IPS-15b (cell line): ENCODE data around the gene PPP2R5D.
A peak's percentile ranks its signal among the peaks of the same experiment; 100 is the strongest.

Experiments used
- H3K27me3 ChIP-seq: one replicate; pipeline ENCODE4 v1.6.1; 2013; ENCODE audit warnings: low read length; ENCODE audit not compliant: control insufficient read depth, insufficient read depth
- H3K36me3 ChIP-seq: one replicate; pipeline ENCODE4 v1.6.1; 2013; ENCODE audit warnings: low read length; ENCODE audit not compliant: control insufficient read depth, insufficient read depth
- H3K4me1 ChIP-seq: one replicate; pipeline ENCODE4 v1.6.1; 2013; ENCODE audit warnings: mild to moderate bottlenecking, low read length; ENCODE audit not compliant: control insufficient read depth, insufficient read depth
- H3K4me3 ChIP-seq: one replicate; pipeline ENCODE4 v1.5.1; 2013; ENCODE audit warnings: low read depth, low read length
- H3K9ac ChIP-seq: one replicate; pipeline ENCODE4 v1.6.1; 2013; ENCODE audit warnings: low read depth, mild to moderate bottlenecking, low read length
- H3K9me3 ChIP-seq: one replicate; pipeline ENCODE4 v1.6.1; 2013; ENCODE audit warnings: mild to moderate bottlenecking, low read length; ENCODE audit not compliant: control insufficient read depth, insufficient read depth

PPP2R5D gene

DNA sequence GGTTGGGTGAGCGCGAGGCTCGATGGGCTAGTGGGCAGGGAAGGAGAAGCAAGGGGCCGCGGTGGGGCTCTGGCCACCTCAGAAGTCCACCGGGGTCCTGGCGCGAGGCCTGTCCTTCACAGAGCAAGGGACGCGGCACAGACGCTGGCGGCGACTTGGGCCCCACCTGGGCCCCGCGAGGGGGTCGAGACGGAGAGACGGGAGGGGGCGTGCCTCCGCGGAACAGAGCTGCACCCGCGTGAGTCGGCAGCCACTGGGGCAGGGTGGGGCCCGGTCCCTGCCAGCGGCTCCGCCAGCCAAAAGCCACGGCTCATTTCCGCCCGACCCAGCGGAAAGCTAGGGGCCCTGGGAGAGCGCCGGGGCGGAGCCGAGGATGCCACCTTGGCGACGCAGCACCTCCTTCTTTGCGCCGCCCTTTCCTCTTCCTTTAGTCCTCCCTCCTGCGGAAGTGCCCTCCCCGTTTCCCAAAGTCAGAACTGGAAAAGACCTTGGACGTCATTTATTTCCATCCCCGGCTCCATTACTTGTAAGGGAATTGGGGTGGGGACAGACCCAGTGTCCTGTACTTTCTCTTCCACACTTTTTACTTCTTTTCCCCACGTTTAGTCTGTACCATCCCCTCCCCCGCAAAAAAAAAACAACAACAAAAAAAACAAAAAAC, 69.3 kb downstream of the PPP2R5D start, which contains the start of gene CUL7:
TSS of gene CUL7 (minus strand) at position 307 of the 661 bp plus-strand sequence. CDS start 1,063 bp downstream, outside the sequence.
- Histone ChIP-seq H3K9me3 (no peaks in the 10 kb centered on the region), H3K4me3 (peak within 1 kb of the TSS; percentile 86), H3K27me3 (no peaks in the 10 kb centered on the region), H3K9ac (peak within 1 kb of the TSS; percentile 97), H3K36me3 (peaks cover 12% of the 10 kb centered on the region), H3K4me1 (peaks cover 8% of the 10 kb centered on the region)

GRCh38 chr6:43054206-43054943, 70.0 kb downstream of the PPP2R5D start:
- no peaks in the 10 kb centered on the region for H3K27me3 ChIP-seq
- H3K4me3 ChIP-seq: peak overlapping the region; percentile 86
- no peak overlapping the region for H3K9ac ChIP-seq
- peaks cover 8% of the 10 kb centered on the region for H3K4me1 ChIP-seq
- peaks cover 8% of the 10 kb centered on the region for H3K36me3 ChIP-seq
- H3K9me3 ChIP-seq: no peaks in the 10 kb centered on the region

DNA sequence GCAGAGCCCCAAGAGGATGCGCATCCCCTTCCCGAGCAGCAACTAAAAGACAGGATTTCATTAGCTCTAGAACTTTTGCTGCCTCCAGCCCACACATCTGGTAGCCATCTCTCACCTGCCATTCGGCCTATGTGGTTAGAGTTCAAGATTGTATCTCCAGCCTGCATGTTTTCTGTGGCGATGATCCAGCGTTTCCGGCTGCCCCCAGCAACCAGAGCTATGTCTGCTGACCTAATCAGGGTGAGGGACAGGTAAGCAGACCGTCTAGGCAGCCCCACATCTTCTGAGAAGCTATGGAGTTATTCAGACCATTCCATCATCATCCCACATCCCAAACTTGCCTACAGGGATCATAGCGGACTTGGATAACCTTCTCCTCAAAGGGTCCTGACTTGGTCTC, 71.6 kb downstream of the PPP2R5D start:
- peaks cover 2% of the 10 kb centered on the region for H3K36me3 ChIP-seq
- no peak overlapping the region for H3K4me3 ChIP-seq
- peaks cover 8% of the 10 kb centered on the region for H3K4me1 ChIP-seq
- H3K27me3 ChIP-seq: no peaks in the 10 kb centered on the region
- no peak overlapping the region for H3K9ac ChIP-seq
- H3K9me3 ChIP-seq: no peaks in the 10 kb centered on the region

GRCh38 chr6:43058531-43058930, 74.2 kb downstream of the PPP2R5D start:
- Histone ChIP-seq H3K9ac (peak overlapping the region; percentile 74), H3K36me3 (no peaks in the 10 kb centered on the region), H3K4me3 (peak overlapping the region; percentile 63), H3K27me3 (no peaks in the 10 kb centered on the region), H3K9me3 (no peaks in the 10 kb centered on the region), H3K4me1 (peaks cover 4% of the 10 kb centered on the region)

DNA sequence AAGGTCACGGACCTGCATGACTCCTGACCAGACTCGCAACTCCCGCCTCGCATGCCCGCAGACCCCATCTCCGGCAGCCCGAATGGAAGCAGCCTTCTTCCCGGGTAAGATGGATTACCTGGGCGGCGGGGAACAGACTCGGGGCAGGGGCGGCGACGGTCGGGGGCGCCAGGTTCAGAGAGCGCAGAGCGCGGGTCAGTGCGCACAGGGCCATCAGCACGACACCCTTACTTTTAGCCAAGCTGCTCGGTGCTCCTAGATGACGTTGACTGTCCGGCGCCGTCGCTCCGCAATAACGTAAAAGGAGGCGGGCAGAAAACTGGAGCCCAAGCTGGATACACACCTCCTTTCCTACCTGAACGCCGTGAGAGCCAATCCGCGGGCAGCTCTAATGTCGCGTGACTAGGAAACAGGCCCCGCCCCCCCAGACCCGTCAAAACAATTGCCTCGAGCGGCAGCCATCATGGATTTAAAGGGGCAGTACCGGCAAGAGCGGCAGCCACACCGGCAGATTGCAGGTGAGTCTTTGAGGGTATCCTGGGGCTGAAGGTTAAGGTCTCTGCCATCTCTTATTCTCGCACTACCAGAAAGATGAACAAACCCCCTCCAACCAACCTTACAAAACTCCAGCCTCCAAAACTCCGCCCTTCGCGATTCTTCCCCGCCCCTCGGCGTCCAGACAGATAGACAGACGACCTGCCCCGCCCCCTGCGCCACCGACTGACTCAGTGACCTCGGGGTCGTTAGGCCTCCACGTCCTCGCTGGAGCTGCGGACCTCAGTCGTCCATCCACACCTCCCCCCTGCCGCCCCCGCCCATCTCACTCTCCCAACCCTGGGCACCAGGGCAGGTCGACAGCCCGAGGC, 75.0 kb downstream of the PPP2R5D start, which contains the start of the genes KLC4 and MRPL2:
TSS of gene KLC4 (plus strand) at position 464 of the 866 bp plus-strand sequence. CDS start 1,705 bp downstream, outside the sequence.
TSS of gene MRPL2 (minus strand) at position 267 of the 866 bp plus-strand sequence. CDS start at position 214, 53 bp downstream.
- Histone ChIP-seq H3K4me1 (peaks cover 4% of the 10 kb centered on the region), H3K27me3 (no peaks in the 10 kb centered on the region), H3K9ac (peak within 1 kb of the TSS; percentile 86), H3K4me3 (peak within 1 kb of the TSS; percentile 96), H3K36me3 (no peaks in the 10 kb centered on the region), H3K9me3 (no peaks in the 10 kb centered on the region)

DNA sequence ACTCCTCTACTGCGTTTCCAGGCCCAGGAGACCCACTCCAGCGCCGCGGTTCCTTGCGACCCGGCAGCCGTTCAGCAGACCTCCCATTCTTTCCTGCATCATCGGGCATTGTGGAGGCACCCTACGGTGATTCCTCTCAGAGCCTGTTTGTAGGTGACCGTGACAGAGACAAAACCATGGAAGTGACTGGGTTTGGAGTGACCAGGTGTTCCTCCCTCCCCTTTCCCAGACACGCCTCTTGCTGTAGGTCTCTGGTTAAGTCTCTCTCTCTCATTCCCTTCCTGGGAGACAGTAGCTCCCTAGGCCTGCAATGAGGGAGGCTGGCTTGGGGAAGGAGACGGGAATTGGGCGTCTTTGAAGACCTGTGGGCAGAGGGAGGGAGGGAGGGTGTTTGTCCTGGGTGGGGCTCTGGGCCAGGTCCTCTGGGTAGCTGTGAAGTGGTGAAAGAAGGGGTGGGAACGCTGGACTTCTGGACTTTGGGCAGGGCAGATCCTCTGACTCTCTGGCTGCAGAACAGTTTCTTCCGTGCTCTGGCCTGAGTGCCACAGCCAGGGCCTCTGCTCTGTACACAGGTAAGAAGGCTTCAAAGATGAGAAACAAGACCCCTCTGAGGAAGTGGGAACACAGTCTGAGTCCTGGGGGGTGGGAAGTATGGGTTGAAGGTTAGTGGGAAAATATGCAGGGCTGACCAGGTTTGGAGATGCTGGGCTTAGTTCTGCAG, 75.8 kb downstream of the PPP2R5D start:
- Histone ChIP-seq H3K9me3 (no peaks in the 10 kb centered on the region), H3K4me3 (peak overlapping the region; percentile 96), H3K4me1 (peaks cover 4% of the 10 kb centered on the region), H3K9ac (peak overlapping the region; percentile 67), H3K36me3 (no peaks in the 10 kb centered on the region), H3K27me3 (no peaks in the 10 kb centered on the region)

GRCh38 chr6:43060755-43061633, 76.6 kb downstream of the PPP2R5D start:
- Histone ChIP-seq H3K27me3 (no peaks in the 10 kb centered on the region), H3K9me3 (no peaks in the 10 kb centered on the region), H3K4me1 (peaks cover 4% of the 10 kb centered on the region), H3K4me3 (no peak overlapping the region), H3K9ac (no peak overlapping the region), H3K36me3 (no peaks in the 10 kb centered on the region)

DNA sequence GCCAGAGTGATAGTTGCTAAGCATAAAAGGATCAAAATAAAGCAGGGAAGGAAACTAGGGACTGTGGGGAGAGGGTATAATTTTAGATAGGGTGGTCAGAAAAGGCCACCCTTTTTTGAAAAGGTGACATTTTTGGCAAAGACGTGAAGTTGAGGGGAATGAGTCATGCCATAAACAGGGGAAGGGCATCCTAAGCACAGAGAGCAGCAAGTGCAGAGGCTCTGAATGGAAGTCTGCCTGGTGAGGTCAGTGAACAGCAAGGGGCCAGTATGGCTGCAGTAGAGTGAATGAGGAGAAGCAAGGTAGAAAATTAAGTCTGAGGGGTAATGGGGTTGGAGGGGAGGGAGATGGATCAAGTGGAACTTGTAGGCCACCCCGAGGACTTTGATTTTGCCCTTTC, 77.5 kb downstream of the PPP2R5D start:
- no peaks in the 10 kb centered on the region for H3K27me3 ChIP-seq
- no peak overlapping the region for H3K9ac ChIP-seq

More for the DNA sequence above, 77.5 kb downstream of the PPP2R5D start:
- Histone ChIP-seq H3K4me3 (no peak overlapping the region), H3K4me1 (peaks cover 4% of the 10 kb centered on the region), H3K9me3 (no peaks in the 10 kb centered on the region), H3K36me3 (no peaks in the 10 kb centered on the region)
